Inflammatory macrophage treated with lipopolysaccharide for 4 hours (primary cell): ENCODE measurements around the gene LAMA2.

Experiments
- DNase-seq: peaks from one replicate; pipeline ENCODE4 v3.0.0-alpha.2; 2020

Gene LAMA2

DNA sequence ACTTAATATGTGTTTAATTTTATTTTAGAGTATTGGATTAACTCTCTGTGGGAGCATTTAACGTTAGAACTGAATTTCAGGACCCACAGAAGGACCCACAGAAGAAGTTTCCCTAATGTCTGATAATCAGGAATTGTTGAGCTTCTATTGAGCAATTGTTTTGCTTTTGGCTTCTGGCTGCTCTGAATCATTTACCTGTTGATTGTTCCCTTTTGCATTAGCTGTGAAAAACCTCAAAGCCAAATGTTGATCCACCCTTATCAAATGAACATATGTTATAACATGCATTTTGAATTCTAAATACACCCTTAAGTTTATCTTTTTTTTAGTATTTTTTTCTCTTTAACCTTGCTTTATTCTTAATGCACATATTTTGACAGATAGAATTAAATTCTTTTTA, 393.5 kb downstream of the LAMA2 start:
- no peak for DNase-seq

DNA sequence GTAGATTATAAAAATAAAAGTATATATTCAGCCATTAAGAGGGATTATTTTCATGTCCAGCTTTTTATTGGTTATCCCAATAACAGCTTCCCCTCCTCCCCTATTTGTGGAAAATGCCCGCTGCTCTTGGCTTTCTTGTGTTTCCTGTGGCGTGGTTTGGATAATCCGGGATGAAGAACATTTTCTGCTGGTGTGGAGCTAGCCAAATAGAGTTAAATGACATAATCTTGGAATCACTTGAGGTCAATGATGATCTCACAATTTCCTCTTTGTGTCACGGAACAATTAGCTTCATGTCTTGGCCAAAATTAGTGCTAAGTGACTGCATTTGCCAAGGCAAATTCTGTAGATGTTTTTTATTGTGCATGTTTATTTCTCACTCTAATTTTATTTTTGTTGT, 394.0 kb downstream of the LAMA2 start:
- DNase-seq, result no peak

GRCh38 chr6:129279343-129280292, 396.7 kb downstream of the LAMA2 start:
- DNase-seq, result no peak

- DNase-seq, result no peak
Measured at GRCh38 chr6:129280293-129280644, 397.3 kb downstream of the LAMA2 start.

- no peak for DNase-seq
Measured at GRCh38 chr6:129280749-129281148, 397.8 kb downstream of the LAMA2 start.

DNA sequence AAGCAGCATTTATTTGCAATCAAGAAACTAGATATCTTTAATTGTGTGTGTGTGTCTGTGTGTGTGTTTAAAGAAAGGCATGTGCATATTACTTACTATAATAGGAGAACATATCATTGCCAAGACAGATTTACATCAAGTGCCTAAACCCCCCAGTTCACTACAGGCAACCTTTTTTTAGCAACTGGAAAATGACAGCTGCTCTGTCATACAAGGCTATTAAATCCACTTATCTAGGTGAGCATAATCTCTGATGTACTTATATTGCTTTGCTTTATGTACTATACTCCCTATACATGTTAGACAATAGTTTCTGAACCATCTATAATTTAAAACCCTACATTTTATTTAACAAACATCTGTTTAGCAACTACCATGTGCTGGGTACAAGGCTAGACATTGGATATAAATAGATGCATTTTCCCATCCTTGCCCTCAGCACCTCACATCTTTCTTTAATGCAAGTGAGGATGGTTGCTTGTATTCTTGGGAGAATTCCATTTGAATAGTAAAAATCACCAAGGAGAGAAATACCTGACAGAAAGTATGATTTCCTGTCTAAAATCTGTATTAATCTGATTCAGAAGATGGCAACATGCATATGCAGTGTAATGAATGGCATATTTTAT, 398.3 kb downstream of the LAMA2 start:
- DNase-seq, result no peak

DNA sequence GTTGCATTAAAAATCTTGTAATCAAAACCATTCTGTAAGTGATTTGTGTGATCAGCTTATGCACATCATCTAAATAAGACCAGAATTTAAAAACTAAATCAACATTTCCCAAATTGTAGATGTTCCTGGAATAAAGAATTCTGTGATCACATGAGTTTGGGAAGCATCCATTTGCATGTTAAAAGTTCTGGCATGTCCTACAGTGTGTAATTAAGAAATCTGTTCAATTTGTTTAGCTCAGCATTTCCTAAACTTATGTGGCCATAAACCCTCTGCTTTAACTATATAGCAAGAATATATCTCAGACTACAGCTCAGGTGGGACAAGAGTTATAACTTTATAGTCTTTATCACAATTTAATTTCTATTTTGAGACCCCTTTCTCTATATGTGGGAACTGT, 399.1 kb downstream of the LAMA2 start:
- DNase-seq, result no peak

GRCh38 chr6:129284225-129284624, 401.3 kb downstream of the LAMA2 start:
- no peak for DNase-seq

- DNase-seq, result no peak
Measured at GRCh38 chr6:129287231-129288177, 404.6 kb downstream of the LAMA2 start.

GRCh38 chr6:129289442-129289841, 406.5 kb downstream of the LAMA2 start:
- DNase-seq, result no peak

- DNase-seq, result no peak
Measured at GRCh38 chr6:129292836-129293235, 409.9 kb downstream of the LAMA2 start.

- DNase-seq, result no peak
Measured at GRCh38 chr6:129297592-129297991, 414.7 kb downstream of the LAMA2 start.

DNA sequence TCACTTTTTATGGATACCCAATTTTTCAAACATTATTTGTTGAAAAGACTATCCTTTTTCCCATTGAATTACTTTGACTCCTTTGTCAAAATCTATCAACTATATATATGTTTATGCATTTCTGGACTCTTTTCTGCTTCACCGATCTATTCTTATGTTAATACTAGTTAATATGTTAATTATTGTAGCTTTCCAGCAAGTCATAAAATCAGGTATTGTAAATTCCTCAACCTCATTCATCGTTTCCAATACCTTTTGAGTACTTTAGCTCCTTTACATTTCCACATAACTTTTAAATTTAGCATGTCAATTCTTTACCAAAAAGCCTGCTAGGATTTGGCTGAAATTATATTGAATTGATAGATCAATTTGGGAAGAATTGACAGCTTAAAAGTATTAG, 419.7 kb downstream of the LAMA2 start:
- no peak for DNase-seq

DNA sequence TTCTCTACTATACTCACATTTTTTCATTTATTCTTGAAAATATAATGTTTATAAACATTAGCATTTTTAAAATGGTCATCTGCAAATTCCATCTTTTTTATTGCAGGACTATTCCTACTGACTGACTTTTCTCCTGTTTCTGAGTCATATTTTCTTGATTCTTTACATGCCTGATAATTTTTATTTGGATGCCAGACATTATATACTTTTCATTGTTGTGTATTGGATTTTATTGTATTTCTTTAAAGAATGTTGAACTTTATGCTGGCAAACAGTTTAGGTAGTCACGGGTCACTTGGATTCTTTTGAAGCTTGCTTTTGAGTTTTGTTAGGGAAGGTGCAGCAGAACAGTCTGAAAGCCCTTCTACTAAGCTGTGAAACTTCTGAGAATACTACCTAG, 423.9 kb downstream of the LAMA2 start:
- no peak for DNase-seq

GRCh38 chr6:129307845-129308244, 424.9 kb downstream of the LAMA2 start:
- no peak for DNase-seq

DNA sequence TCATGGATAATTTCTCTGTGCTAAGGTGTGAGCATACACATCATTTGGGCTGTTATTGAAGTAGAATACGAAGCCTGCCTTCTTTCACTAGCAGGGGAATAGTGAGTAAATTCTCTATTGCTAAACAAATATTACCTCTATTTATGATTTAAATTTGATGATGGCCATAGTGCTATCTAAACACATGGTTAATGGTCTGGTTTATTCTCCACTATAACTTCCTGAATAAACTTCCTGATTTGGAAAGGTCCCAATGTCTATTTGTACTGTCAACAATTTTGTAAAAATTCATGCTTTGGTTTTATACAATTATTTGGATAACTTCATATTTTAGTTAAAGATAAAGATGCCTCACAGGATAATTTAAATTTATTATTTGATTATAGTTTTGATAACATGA, 426.2 kb downstream of the LAMA2 start:
- DNase-seq, result no peak

DNA sequence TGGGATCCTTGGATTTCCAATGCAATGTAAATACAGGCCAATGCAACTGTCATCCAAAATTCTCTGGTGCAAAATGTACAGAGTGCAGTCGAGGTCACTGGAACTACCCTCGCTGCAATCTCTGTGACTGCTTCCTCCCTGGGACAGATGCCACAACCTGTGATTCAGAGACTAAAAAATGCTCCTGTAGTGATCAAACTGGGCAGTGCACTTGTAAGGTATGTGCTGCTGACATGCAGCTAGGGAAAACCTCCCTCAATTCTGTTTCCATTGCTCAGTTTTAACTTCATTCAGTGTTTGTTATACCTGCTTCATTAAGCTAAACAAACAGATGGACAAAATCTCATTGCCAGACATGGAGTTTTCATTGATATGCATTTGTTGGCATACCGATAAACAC, 429.9 kb downstream of the LAMA2 start:
- DNase-seq, result no peak

- DNase-seq, result no peak
Measured at GRCh38 chr6:129314575-129314974, 431.6 kb downstream of the LAMA2 start.

- no peak for DNase-seq
Measured at GRCh38 chr6:129317931-129318820, 435.2 kb downstream of the LAMA2 start.

DNA sequence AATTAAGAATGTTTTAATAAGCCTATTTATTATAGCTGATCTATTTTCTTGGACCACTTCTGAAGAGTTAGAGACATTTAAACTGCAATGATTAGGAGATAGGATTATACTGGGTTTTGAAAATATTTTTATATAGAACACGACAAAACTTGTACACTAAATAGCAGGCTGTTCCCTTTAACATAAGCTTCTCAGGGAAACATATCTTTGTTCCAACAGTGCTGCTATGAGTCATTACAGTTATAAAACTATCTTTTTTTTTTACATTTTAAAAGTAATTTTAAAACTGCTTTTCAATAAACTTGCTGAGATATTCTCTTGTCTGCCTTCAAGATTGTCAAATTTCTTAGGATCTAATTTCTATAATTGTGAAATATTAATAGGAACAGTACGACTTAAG, 438.0 kb downstream of the LAMA2 start:
- no peak for DNase-seq

GRCh38 chr6:129321303-129321702, 438.4 kb downstream of the LAMA2 start:
- DNase-seq, result no peak

DNA sequence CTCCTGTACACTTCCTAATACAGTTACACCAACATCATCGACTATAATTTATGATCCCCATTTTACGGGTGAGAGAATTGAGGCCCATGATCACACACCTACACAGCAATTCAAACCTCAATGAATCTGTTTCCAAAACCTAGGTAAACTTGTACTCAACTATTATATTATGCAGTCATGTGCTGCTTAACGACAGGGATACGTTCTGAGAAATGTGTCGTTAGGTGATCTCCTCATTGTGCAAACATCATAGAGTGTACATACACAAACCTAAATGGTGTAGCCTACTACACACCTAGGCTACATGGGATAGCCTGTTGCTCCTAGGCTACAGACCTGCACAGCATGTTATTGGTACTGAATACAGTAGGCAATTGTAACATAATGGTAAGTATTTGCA, 441.4 kb downstream of the LAMA2 start:
- DNase-seq, result no peak
